ENCODE results near the gene TSPAN10. TPM values are rescaled to one million over a fixed set of nuclear protein-coding genes. Genes with fewer than 3 reads are reported as not detected.

Gene TSPAN10
- total and polyA plus RNA-seq, 2 of the 13 experiments (the other 11 are each of a cell fraction or from before 2014, with no cell fraction given) = 0.54 to 0.75 TPM

GRCh38 chr17:81635431-81635830 is 1.6 kb upstream of the TSPAN10 start (continued):
- TF ChIP-seq CEBPZ (IDR thresholded peaks at IDR 0.05; ENCODE audit: low read length) (no peak), ZNF567 (CRISPR knock-in tag; IDR thresholded peaks at IDR 0.05; ENCODE audit: borderline replicate concordance) (no peak), NCOA5 (CRISPR knock-in tag; IDR thresholded peaks at IDR 0.05) (no peak), NFE2 (CRISPR knock-in tag; IDR thresholded peaks at IDR 0.05) (no peak), STAT5B (CRISPR knock-in tag; IDR thresholded peaks at IDR 0.05) (no peak), ZNF850 (CRISPR knock-in tag; conservative IDR thresholded peaks at IDR 0.05) (no peak), ZNF12 (CRISPR knock-in tag; IDR thresholded peaks at IDR 0.05) (no peak), RBAK (CRISPR knock-in tag; IDR thresholded peaks at IDR 0.05) (no peak), TAF15 (IDR thresholded peaks at IDR 0.05; ENCODE audit: low read depth, low read length, poor library complexity, severe bottlenecking) (no peak), PHF5A (CRISPR knock-in tag; IDR thresholded peaks at IDR 0.05; ENCODE audit: low read depth, unreplicated experiment) (no peak), AGO1 (IDR thresholded peaks at IDR 0.05; ENCODE audit: low read depth, low read length, poor library complexity, severe bottlenecking) (no peak), RBM39 (IDR thresholded peaks at IDR 0.05; ENCODE audit: low read depth, low read length, poor library complexity, severe bottlenecking) (no peak), ZHX2 (IDR thresholded peaks at IDR 0.05; ENCODE audit: low read depth) (no peak), ZHX2 (CRISPR knock-in tag; IDR thresholded peaks at IDR 0.05; ENCODE audit: borderline replicate concordance) (no peak), ZNF547 (CRISPR knock-in tag; IDR thresholded peaks at IDR 0.05) (no peak), ZNF230 (CRISPR knock-in tag; IDR thresholded peaks at IDR 0.05) (no peak), ZNF572 (CRISPR knock-in tag; IDR thresholded peaks at IDR 0.05) (no peak), GMEB2 (CRISPR knock-in tag; IDR thresholded peaks at IDR 0.05; ENCODE audit: low read depth) (no peak), ZNF788 (CRISPR knock-in tag; IDR thresholded peaks at IDR 0.05; ENCODE audit: borderline replicate concordance) (no peak), BCL6 (CRISPR knock-in tag; IDR thresholded peaks at IDR 0.05) (no peak), RBM22 (optimal IDR thresholded peaks at IDR 0.05; ENCODE audit: low read length) (no peak), MEF2D (CRISPR knock-in tag; IDR thresholded peaks at IDR 0.05) (no peak)

All from HepG2 (cell line).